Astrocyte of the cerebellum (primary cell): ENCODE data around the gene NOL4L.
A peak's percentile ranks its signal among the peaks of the same experiment; 100 is the strongest.

ENCODE experiments used
- DNase-seq: peaks from one replicate; pipeline ENCODE4 v3.0.0-alpha.2; 2011; ENCODE audit warnings: low read depth
- H3K4me3 ChIP-seq: 2 replicates; pipeline ENCODE4 v1.5.1; 2011; ENCODE audit warnings: mild to moderate bottlenecking, low read depth, low read length, moderate library complexity
- in situ Hi-C: cut with HindIII; loops from 2 replicates; pipeline ENCODE4 v1.10.0; 2017; ENCODE audit warnings: low sequenced_read_pairs
- TF ChIP-seq, protein P1 (sequence below): IDR thresholded peaks from 2 replicates; pipeline ENCODE4 v1.5.1; 2012; ENCODE audit warnings: low read length, low read depth, moderate library complexity, mild to moderate bottlenecking; ENCODE audit errors: missing control alignments

The NOL4L gene

DNA sequence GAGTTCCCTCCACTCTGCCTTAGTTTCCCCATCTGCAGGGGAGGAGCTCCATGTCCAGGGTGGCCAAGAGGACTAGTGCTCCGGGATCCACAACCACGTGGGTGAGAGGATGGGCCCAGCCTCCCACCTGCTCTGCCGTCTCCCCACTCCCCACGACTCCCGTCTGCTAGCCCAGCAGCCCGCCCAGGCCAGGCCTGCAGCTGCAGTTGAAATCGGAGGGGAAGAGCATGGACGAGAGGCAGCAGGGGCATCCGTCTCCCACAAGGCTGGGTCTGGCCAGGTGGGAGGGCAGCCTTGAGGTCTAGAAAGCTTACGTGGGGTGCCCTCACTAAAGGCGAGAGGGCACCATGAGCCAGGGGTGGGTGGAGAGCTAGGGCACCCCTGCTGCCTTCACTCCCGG is 8.6 kb downstream of the NOL4L start:
- in situ Hi-C loops, result no loop called here
- DNase-seq, result no peak
- no peak overlapping the region for H3K4me3 ChIP-seq
- TF ChIP-seq, protein P1, sequence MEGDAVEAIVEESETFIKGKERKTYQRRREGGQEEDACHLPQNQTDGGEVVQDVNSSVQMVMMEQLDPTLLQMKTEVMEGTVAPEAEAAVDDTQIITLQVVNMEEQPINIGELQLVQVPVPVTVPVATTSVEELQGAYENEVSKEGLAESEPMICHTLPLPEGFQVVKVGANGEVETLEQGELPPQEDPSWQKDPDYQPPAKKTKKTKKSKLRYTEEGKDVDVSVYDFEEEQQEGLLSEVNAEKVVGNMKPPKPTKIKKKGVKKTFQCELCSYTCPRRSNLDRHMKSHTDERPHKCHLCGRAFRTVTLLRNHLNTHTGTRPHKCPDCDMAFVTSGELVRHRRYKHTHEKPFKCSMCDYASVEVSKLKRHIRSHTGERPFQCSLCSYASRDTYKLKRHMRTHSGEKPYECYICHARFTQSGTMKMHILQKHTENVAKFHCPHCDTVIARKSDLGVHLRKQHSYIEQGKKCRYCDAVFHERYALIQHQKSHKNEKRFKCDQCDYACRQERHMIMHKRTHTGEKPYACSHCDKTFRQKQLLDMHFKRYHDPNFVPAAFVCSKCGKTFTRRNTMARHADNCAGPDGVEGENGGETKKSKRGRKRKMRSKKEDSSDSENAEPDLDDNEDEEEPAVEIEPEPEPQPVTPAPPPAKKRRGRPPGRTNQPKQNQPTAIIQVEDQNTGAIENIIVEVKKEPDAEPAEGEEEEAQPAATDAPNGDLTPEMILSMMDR, result no peak

DNA sequence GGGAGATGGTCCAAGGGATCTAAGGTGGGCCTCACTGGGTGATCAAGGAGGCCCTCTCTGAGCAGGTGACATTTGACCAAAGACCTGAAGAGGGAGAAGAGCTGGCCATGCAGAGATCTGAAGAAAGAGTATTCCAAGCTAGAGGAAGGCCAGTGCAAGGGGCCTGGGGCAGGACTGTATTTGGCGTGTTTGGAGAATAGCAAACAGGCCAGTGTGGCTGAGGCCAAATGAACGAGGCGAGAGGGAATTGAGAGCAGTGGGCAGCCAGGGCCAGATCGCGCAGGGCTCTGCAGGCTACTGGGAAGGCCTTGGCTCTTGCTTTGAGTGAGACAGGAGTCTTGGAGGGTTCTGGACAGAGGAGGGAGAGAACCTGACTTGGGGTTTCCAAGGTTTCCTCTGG is 9.3 kb downstream of the NOL4L start:
- in situ Hi-C loops, result no loop called here

DNA sequence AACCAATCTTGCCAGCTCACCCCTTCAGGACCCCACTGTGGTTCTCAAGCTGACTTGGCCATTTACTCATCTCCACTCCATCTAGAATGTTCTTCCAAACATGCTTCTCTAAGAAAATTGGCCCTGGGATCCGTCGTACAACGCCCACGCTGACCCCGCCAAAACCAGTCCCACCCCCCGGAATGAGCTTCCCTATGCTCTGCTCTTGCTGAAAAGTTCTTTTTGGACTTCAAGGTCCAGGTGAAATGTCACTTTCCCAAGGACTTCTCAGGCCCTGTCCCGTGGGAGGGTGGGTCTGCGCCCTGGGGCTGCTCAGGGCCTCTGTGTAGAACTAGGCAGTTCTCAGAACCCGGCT is 9.9 kb downstream of the NOL4L start:
- H3K4me3 ChIP-seq, result no peak overlapping the region
- in situ Hi-C loops, result no loop called here
- DNase-seq, result no peak
- TF ChIP-seq, protein P1, result no peak

More for the DNA sequence above, 9.3 kb downstream of the NOL4L start:
- TF ChIP-seq, protein P1, result no peak
- no peak overlapping the region for H3K4me3 ChIP-seq
- DNase-seq, result no peak

DNA sequence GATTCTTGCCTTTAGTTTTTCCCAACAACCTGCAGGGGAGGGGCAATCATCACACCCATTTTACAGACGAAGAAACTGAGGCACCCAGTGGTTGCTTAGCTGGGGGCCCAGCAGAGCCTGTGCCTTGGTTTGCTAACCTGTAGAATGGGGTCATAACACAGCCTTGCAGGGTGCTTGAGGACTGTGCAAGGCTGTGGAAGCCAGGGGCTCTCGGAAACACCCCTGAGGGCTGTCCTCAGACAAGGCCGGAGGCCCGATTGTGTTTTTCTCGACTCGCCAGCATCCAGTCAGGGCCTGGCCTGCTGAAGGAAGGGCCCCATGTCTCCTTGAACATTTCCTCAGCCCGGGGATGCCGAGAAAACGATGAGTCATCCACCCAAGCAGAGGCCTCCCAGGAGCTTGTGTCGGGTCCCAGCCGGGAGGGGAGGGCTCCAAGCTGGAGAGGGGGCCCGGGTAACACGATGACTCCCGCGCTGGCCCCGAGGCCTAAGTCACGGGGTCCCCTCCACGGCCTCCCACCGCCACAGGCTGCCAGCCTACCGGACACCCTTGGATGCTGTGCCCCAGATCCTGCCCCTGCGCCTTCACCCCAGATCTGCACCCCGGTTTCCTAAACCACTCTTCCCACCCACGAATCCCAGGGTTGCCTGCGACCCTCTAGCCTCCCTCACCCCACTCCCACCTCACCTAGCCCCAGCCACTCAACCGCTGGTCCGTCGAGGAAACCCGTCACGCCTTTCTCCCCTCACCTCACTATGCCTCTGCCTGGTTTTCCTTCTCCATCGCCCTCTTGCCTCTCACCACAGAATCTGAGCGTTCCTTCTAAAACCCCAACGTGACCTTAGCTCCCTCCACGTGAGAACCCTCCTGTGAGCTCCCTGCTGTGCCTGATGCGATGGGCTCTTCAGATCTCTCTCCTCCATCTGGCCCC is 10.6 kb downstream of the NOL4L start:
- TF ChIP-seq, protein P1, result no peak
- DNase-seq, result peak; percentile 63
- no peak overlapping the region for H3K4me3 ChIP-seq
- in situ Hi-C loops, result no loop called here

DNA sequence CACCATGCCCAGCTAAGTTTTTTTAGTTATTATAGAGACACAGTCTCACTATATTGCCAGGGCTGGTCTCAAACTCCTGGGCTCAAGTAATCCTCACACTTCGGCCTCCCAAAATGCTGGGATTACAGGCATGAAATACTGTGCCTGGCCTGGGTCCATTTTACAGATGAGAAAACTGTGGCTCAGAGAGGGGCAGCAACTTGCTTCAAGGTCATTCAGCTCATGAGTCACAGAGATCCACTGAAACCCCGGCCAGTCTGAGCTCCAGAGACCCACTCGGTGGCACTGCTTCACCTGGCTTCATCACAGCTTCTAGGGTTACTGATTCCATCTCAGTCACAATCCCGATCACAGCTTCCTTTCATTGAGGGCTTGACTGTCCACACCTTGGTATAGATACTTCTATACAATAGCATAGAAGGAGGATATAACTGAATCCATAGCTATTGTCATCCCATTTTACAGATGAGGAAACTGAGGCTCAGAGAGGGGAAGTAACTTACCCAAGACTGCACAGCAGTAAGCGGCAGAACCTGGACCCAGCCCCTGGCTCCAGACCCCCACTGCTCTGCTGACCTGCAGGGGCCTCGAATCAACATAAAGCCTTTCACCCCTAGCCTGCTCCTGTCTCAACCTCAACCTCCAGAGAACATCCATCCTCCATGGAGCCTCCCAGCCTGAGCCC is 11.8 kb downstream of the NOL4L start:
- DNase-seq, result no peak
- in situ Hi-C loops, result no loop called here
- H3K4me3 ChIP-seq, result no peak overlapping the region
- TF ChIP-seq, protein P1, result no peak

DNA sequence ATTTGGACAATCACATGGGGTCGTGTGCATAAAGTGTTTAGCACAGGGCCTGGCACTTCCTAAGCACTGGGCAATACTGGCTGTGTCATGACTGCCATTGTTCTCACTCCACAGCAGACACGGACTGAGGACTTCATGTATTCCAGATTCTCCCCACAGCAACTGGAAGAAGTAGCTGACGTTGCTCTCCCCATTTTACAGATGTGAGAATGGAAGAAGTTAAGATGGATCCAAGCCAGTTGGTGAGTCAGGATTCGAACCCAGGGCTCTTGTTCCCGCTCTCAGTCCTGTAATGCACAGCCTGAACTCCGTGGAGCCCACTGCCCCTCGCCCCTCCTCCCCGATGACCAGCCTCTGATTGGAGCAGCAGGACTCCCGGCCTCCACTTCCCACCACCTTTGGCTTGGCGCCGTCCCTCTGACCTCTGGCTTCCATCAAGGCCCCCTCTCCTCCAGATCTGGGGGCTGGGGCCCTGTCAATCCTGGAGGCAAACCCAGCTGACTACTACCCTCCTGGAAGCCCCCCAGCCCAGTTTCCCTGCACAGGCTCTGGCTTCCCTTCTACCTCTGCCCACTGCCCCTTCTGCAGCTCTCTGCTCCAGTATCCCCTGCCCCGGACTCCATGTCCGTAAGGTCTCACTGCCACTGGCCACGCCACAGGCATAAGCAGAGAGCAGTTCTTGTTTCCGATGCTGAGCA is 12.7 kb downstream of the NOL4L start:
- in situ Hi-C loops, result no loop called here
- no peak overlapping the region for H3K4me3 ChIP-seq
- TF ChIP-seq, protein P1, result no peak
- no peak for DNase-seq
